ENCODE measurements around the gene ZNF768.
"Not testable (repeated sequence)": the region's sequence is repeated elsewhere in the genome, so short reads cannot be mapped to it uniquely, and the experiment has no call there.

The ZNF768 gene

DNA sequence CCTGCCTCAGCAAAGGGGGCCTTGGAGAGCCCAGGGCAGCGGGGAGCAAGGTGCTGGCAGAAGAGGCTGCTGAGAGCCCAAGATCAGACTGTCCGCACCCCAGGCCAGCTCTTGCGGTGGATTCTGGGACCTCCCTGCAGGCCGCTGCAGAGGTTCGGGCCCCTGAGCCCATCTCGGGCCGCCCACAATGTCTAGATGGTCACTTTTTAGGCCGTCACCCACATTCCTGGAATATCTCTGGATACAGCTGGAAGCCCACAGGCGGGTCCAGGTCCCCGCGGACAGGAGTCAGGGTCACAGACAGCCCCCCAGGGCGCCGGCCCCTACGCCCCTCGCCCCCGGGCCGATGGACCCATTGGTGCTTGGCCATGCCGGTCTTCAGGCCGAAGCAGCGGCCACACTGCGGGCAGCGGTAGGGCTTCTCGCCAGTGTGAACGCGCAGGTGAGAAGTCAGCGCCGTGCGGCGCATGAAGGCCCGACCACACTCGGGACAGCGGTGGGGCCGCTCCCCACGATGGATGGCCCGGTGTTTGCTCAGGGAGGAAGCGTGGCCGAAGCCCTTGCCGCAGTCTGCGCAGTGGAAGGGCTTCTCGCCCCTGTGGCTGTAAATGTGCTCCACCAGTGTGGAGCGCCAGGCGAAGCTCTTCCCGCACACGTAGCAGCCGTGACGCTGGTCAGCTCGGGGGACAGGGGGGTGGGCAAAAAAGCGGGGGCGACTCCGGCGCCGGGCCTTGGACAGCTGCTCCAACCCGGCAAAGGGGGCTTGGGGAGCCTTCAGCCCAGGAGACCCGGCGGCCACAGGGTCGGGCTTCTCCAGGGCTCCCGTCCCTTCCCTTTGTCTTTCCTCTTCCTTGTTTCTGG lies 6.1 kb upstream of the ZNF768 start:
- no peak for DNase-seq

DNA sequence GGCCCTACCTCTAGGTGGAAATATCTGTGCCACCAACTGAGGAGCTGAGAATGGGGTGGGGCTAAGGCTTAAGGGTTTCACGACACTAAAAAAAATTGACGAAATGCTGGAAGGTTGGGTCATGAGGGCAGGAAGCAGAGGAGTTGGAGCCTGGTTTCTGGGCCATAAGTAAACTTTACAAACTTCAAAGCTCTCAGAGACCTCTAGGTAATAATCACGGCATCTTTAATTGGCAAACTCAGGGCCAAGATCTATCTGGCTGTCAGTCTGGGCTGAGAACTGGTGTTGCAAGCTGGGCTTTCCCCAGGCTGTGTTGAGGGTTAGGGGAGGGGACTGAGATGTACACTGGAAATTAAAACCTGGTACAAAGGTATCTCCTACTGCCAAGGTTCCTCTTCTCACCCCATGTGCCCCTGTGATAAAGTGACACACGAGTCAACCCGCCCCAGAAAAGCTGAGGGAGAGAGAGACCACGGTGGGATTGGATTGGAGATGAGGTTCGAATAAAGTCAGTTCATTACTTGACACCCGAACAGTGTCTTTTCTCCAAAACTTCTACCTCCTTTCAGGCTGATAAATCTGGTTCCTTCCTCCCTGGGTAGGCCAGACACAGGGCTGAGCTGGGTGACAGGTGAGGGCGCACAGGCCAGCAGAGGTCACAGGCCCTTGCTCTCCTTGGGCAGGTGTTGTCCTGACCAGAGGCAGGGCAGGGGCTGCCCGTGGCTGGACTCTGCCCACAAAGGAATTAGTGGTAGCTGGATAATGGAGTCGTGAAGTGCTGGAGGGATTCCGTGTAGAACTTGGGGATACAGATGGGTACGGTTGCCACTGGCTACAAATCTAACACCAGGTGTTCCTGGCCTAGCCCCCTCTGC lies 4.0 kb upstream of the ZNF768 start:
- DNase-seq, result no peak

DNA sequence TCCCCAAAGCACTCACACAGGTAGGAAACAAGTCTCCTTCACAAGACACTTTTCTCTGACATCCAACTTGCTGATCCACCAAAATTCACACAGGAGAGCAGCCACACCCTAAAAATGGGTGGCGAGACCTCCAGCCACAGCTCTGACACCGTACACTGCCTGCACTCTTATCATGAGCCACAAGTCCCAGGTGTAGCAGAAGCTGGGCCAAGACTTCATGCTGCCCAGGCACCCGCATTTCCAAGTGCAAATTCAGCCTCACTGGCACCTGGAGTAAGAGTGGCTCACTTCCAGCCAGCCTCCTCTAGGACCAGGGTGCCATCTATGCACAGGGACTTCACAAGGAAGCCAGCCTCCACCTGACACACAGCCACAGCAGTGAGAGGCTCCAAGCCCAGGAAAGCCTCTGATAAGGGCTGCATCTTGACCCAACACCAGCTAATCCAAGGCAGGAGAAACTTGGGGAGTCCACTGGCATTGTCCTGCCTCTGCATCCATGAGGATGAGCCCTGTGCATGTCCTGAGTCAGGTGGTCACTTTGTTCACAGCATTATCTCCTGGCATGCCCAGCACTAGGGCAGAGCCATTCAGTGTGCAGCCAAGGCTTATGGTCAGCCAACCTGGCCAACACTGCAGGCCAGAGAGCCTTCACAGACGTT lies 2.6 kb upstream of the ZNF768 start:
- no peak for DNase-seq

DNA sequence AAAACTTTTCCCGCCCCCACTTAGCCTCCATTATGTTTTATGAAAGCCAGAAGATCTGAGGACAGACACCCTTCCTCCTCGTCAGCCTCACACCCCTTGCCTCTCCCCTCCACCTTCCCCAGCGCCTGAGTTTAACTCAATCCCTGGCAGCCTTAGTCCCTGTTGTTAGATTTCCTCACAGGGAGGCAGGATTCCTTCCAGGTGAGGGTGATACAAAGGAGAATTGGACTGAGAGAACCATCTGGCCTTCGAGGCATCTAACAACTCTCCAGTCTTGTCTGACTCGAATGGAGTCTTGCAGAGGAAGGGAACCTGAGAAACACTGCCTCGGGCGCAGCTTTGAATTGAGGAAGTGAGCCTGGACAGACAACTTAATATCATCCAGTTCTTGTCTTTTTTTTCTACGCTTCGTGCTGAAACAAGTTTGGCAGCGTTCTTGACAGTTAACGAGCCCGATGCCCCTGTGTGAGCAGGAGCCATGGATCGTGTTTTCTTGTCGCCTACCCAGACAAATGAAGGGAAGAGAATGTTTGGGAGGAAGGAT lies 1.3 kb upstream of the ZNF768 start:
- DNase-seq, result no peak

- DNase-seq, result peak; percentile 99
Observed at GRCh38 chr16:30526823-30527634, 663 bp upstream of the ZNF768 start.

DNA sequence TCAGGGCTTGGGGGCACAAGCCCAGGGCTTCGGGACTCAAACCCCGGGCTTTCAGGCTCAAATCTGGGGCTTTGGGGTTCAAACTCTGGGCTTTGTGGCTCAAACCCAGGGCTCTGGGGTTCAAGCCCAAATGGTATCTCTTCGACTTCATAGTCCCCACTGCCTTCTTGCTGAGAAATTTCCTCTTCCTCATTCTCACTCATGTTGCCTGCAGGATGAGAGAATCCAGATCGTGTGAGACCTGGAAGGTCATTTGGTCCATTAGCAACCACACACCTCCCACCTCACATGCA lies 576 bp downstream of the ZNF768 start:
- DNase-seq, result no peak

DNA sequence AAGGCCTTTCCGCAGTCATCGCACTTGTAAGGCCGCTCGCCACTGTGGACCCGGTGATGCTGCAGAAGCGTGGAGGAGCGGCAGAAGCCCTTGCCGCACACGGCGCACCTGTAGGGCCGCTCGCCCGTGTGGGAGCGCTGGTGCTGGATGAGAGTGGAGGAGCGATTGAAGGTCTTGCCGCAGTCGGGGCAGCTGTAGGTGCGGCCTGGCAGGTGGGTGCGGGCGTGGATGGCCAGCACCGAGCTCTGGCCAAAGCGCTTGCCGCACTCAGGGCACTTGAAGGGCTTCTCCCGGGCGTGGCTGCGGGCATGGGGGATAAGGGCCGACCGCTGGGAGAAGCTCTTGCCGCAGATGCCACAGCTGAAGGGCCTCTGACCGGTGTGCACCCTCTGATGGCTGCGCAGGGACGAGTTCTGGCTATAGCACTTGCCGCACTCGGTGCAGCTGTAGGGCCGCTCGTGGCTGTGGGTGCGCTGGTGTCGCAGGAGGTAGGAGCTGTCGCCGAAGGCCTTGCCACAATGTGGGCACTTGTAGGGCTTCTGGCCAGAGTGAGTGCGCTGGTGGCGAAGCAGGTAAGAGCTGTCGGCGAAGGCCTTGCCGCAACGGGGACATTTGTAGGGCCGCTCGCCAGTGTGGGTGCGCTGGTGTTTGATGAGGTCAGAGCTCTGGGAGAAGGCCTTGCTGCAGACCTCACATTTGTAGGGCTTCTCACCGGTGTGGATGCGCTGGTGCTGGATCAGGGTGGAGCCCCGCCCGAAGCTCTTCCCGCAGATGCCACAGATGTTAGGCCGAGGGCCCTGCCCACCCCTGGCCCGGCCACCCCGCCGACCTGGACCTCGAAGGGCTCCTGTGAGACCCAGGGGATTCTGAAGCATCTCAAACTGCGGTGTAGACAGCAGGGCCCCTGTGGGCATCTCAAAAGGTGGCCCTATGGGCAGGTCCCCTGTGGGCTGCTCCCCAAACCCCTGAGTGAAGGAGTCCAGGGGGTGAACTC lies 1.5 kb downstream of the ZNF768 start:
- DNase-seq, result no peak

DNA sequence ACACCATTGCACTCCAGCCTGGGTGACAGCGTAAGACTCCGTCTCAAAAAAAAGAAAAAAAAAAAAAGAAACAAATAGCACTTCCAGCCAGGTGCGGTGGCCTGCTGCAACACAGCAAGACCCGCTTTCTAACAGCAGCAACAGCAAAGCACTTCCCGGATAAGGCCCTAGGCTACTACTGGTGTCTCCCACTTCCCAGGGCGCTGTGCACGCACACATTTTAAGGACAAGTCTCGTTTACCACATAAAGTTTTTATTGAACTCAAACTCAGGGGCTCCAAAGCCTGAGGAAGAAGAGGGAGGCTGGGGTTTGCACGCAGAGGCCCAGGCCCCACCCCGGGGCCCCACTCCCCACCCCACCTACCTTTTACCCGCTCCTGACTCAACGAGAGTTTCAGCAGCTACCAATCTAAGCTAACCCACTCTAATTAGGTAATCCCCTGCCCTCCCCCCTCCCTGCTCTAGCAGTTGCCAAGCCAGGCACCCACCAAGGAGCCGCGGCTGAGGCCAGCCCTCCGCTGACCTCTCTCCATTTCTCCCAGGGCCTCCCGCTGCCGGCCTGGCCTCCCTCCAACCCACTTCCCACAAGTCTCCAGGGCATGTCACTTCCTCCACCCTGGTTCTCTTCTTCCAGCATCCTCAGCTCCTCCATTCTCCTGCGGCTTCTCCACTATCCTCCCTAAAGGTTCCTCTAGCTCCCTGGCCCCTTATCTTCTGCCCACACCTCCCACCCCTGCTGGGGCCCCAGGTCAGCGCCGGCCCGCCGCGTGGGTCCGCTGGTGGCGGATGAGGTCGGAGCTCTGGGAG lies 2.4 kb downstream of the ZNF768 start:
- DNase-seq, result no peak

DNA sequence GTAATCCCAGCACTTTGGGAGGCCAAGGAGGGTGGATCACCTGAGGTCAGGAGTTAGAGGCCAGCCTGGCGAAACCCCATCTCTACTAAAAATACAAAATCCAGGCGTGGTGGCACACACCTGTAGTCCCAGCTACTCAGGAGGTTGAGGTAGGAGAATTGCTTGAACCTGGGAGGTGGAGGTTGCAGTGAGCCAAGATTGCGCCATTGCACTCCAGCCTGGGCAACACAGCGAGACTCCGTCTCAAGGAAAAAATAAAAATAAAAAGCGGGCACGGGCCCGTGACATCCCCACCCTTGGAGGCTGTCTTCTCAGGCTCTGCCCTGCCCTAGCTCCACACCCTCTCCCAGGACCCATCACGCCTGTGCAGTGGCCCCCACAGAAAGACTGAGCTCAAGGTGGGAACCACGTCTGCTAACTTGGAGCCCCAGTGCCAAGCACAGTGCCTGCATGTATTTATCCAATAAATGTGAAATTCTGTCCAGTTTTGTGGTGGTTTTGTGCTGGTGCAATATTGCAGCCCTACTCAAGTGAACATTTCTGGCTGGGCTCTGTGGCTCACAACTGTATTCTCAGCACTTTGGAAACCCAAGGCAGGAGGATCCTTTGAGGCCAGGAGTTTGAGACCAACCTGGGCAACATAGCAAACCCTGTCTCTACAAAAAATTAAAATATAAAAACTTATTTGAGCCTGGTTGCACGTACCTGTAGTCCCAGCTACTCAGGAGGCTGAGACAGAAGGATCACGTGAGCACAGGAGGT lies 3.5 kb downstream of the ZNF768 start:
- DNase-seq, result not testable (repeated sequence)

DNA sequence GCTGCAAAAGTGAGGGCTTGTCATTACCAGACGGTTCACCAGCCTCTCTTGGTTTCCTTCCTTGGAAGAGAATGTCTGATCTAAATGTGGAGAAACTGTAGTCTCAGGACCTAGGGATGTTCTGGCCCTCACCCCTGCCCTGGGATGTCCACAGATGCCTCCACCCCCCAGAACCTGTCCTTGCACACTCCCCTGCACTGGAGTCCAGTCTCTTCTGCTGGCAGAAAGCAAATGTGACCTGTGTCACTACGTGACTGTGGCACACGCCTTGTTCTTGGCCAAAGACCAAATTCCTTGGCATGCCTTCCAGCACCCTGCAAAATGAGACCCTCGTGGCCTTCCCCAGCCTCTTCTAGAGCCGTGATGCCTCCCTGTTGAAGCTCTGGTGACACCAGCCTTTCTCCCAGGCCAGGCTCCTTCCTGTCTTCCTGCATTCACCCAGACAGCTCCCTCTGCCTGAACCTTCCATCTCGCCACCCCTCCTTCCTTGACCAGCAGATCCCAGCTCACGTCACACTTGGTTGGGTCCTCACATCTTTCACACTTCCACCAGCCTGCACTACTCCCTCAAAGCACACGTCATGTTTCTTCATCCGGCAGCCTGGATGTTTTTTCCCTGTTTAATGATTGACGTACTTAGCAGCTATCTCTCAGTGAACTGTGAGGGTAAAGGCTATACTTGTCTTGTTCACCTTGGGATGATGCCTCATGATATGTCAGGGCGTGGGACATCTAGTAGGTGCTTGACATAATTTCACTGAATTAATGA lies 4.3 kb downstream of the ZNF768 start:
- no peak for DNase-seq

- no peak for DNase-seq
Observed at GRCh38 chr16:30521476-30521872, 4.9 kb downstream of the ZNF768 start.

DNA sequence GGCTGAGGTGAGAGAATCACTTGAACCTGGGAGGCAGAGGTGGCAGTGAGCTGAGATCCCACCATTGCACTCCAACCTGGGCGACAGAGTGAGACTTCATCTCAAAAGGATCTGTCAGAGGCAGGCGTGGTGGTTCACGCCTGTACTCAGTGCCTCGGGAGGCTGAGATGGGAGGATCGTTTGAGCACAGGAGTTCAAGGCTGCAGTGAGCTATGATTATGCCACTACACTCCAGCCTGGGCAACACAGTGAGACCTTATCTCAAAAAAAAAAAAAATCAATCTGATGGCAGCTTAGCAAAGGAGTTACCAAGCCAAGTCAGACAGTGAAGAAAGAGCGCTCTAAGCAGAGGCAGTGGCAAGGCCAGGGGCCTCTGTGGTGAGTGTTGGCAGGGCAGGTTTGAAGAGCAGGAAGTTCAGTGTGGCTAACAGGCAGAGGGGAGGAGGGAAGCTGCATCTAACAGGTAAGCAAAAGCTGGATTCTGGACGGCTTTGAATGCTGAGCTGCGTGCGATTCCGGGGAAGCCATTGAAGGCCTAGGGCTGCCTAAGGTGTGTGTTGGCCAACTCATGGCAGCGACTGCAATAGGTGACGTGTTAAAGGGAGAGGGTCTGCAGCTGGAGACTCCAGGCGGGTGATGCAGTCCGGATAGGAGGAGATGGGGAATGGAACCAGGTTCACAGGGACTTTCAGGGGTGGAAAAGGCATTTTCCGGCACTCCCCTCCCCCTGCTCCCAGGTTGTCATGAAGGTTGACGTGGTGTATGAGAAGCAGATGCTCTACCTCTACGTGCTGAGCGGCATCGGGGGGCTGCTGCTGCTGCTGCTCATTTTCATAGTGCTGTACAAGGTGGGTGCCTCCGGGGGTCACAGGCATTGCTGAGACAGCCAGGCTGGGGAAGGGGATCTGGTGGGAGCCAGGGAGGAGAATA lies 7.0 kb downstream of the ZNF768 start:
- no peak for DNase-seq

GRCh38 chr16:30518552-30518951 lies 7.8 kb downstream of the ZNF768 start:
- no peak for DNase-seq

- no peak for DNase-seq
Observed at GRCh38 chr16:30515275-30515674, 11.1 kb downstream of the ZNF768 start.

- no peak for DNase-seq
Observed at GRCh38 chr16:30511509-30511908, 14.9 kb downstream of the ZNF768 start.

GRCh38 chr16:30510376-30510938 lies 15.9 kb downstream of the ZNF768 start:
- no peak for DNase-seq

DNA sequence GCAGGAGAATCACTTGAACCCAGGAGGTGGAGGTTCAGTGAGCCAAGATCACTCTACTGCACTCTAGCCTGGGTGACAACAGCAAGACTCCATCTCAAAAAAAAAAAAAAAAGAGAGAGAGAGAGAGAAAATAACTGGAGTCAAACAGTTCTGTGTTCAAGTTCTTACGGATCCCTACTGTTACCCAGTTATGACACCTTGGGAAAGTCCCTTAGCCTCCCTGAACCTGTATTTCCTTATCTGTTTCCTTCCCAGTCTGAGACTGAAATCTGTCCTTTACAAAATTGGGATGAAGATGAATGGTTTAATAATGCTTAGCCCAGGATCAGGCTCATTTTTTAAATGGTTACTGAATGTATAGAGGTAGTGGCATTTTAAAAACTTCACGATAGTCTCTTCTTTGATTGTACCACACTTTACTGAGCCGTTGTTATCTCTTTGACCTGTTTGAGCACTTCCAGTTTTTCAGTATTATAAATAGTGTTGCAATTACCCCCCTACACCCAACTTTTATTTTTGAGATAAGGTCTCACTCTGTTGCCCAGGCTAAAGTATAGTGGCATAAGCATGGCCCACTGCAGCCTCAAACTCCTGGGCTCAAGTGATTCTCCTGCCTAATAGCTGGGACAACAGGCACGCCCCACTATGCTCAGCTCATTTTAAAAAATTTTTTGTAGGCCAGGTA lies 17.1 kb downstream of the ZNF768 start:
- no peak for DNase-seq
